Smooth muscle cell (in vitro differentiated cells): ENCODE results near the gene PAM16. TPM values are rescaled to one million over a fixed set of nuclear protein-coding genes. Genes with fewer than 3 reads are reported as not detected.
A peak's percentile ranks its signal among the peaks of the same experiment; 100 is the strongest.

ENCODE experiments used
- DNase-seq: peaks from one replicate; lab custom pipeline; 2025; ENCODE audit not compliant: unreplicated experiment; lab: John Stamatoyannopoulos, UW
- H2AFZ ChIP-seq: fragments of 200-600 bp; sonication (generic); 2 replicates; pipeline ENCODE4 v1.6.0; 2016; ENCODE audit warnings: antibody characterized with exemption, low read depth, mild to moderate bottlenecking
- H3F3A ChIP-seq: fragments of 200-600 bp; sonication (generic); 2 replicates; pipeline ENCODE4 v1.6.0; 2017; ENCODE audit warnings: antibody characterized with exemption, low read depth
- H3K27ac ChIP-seq: fragments of 200-600 bp; sonication (generic); 2 replicates; pipeline ENCODE4 v1.5.1; 2016; ENCODE audit warnings: low read depth, mild to moderate bottlenecking
- H3K27me3 ChIP-seq: fragments of 200-600 bp; sonication (generic); 2 replicates; pipeline ENCODE4 v1.6.1; 2016; ENCODE audit warnings: low read depth, mild to moderate bottlenecking
- H3K36me3 ChIP-seq: fragments of 200-600 bp; sonication (generic); 2 replicates; pipeline ENCODE4 v1.5.1; 2016; ENCODE audit warnings: low read depth
- H3K4me1 ChIP-seq: fragments of 200-600 bp; sonication (generic); 2 replicates; pipeline ENCODE4 v1.5.1; 2016; ENCODE audit warnings: low read depth
- H3K4me2 ChIP-seq: fragments of 200-600 bp; sonication (generic); 2 replicates; pipeline ENCODE4 v1.6.0; 2016; ENCODE audit warnings: mild to moderate bottlenecking
- H3K4me3 ChIP-seq: fragments of 200-600 bp; sonication (generic); 2 replicates; pipeline ENCODE4 v1.5.1; 2016; ENCODE audit warnings: mild to moderate bottlenecking
- H3K79me2 ChIP-seq: fragments of 200-600 bp; sonication (generic); 2 replicates; pipeline ENCODE4 v1.6.0; 2016; ENCODE audit warnings: low read depth, mild to moderate bottlenecking
- H3K9ac ChIP-seq: fragments of 200-600 bp; sonication (generic); 2 replicates; pipeline ENCODE4 v1.6.0; 2016; ENCODE audit warnings: low read depth
- H3K9me3 ChIP-seq: fragments of 200-600 bp; sonication (generic); replicated peaks from 2 replicates; pipeline ENCODE4 v1.5.1; 2016; ENCODE audit warnings: low read depth
- H4K20me1 ChIP-seq: fragments of 200-600 bp; sonication (generic); 2 replicates; pipeline ENCODE4 v1.6.0; 2016; ENCODE audit warnings: low read depth
- WGBS: methylation state at CpG from one replicate; pipeline ENCODE4 v1.1.7; 2016; ENCODE audit warnings: low lambda C conversion rate; 5-methylcytosine and 5-hydroxymethylcytosine counted together
- polyA plus RNA-seq: library from polyadenylated mRNA; unstranded; fragments of >200 nt; fragmentation: Nextera tagmentation; extraction: Ambion mirVana; gene quantifications from 2 replicates; pipeline ENCODE4 v1.2.1, GENCODE V29; 2016
- total RNA-seq: library from RNA; depleted of rRNA; stranded (reverse); fragments of >200 nt; gene quantifications from 2 replicates; pipeline ENCODE4 v1.2.3, GENCODE V29; 2014
- TF ChIP-seq, protein P1 (sequence below): fragments of 200-600 bp; sonication (generic); IDR thresholded peaks from 2 replicates; pipeline ENCODE4 v1.5.1; 2017; ENCODE audit warnings: borderline replicate concordance, mild to moderate bottlenecking, antibody characterized with exemption; ENCODE audit not compliant: insufficient read depth, poor library complexity, severe bottlenecking

Gene PAM16
- total and polyA plus RNA-seq, 2 experiments from 2014 or later, result 29.6 to 47.7 TPM

- Histone ChIP-seq H3K9ac (no peak overlapping the region), H3K4me3 (no peak overlapping the region), H3K27ac (no peak overlapping the region), H3K9me3 (no peaks in the 10 kb centered on the region), H3K4me1 (peaks cover 34% of the 10 kb centered on the region), H4K20me1 (peaks cover 27% of the 10 kb centered on the region), H3K79me2 (no peaks in the 10 kb centered on the region), H3F3A (peaks cover 15% of the 10 kb centered on the region), H2AFZ (no peak overlapping the region), H3K4me2 (peak overlapping the region; percentile 23), H3K36me3 (no peaks in the 10 kb centered on the region), H3K27me3 (no peaks in the 10 kb centered on the region)
- 90% methylated on average over 20 of the region's 20 CpGs for WGBS
- DNase-seq, result no peak
- TF ChIP-seq, protein P1, sequence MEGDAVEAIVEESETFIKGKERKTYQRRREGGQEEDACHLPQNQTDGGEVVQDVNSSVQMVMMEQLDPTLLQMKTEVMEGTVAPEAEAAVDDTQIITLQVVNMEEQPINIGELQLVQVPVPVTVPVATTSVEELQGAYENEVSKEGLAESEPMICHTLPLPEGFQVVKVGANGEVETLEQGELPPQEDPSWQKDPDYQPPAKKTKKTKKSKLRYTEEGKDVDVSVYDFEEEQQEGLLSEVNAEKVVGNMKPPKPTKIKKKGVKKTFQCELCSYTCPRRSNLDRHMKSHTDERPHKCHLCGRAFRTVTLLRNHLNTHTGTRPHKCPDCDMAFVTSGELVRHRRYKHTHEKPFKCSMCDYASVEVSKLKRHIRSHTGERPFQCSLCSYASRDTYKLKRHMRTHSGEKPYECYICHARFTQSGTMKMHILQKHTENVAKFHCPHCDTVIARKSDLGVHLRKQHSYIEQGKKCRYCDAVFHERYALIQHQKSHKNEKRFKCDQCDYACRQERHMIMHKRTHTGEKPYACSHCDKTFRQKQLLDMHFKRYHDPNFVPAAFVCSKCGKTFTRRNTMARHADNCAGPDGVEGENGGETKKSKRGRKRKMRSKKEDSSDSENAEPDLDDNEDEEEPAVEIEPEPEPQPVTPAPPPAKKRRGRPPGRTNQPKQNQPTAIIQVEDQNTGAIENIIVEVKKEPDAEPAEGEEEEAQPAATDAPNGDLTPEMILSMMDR, result no peak
Observed at GRCh38 chr16:4387781-4388180, 36.7 kb upstream of the PAM16 start.

DNA sequence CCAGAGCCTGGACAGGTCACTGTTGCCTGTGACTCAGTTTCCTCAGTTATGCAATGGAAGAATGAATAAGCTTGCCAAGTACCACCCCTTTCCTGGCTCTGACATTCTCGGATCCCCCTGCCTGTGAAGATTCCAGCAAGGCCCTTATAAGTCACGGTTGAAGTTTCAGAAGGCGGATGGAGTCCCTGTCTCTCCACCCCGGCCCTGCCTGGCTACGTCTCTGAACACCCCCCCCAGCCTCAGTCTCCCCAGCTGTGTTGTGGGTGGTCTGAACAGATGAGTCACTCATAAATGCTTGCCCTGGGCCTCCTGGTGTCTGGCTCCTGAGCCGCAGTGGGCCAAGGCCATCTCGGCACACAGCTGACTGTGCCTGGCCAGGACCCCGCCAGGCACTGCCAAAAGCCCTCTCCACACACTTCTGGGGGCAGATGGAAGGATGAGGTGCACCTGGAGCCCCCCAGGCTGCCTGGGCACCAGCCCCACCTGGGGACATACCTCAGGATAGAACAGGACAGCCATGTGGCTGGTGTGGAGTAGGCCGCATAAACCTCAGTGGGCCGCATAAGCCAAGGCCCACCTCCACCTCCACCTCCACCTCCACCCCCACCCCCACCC is 35.9 kb upstream of the PAM16 start:
- Histone ChIP-seq H3K79me2 (no peaks in the 10 kb centered on the region), H3K9me3 (no peaks in the 10 kb centered on the region), H2AFZ (no peak overlapping the region), H3K4me1 (peaks cover 27% of the 10 kb centered on the region), H3K4me3 (no peak overlapping the region), H4K20me1 (peaks cover 34% of the 10 kb centered on the region), H3K36me3 (no peaks in the 10 kb centered on the region), H3K4me2 (peak overlapping the region; percentile 21), H3K9ac (no peak overlapping the region), H3K27me3 (no peaks in the 10 kb centered on the region), H3K27ac (peak overlapping the region; percentile 38), H3F3A (peaks cover 16% of the 10 kb centered on the region)
- no peak for DNase-seq
- WGBS, result 28% methylated on average over 8 of the region's 10 CpGs
- TF ChIP-seq, protein P1, result no peak

DNA sequence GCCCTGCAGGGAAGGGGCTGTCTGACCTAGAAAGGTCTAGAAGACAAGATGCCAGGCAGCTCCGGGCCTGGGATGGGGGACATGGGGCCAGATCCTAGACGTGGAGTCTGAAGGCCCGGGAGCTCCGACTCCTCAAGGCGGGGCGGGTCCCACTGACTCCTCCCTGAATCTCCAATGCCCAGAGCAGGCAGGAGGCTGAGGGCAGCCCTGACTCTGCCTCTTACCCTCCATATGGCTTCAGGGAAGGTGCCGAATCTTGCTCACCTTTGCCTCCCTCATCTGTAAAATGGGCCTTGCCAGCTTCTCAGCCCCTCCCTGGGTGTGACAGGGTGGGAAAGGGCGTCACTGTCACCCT is 35.3 kb upstream of the PAM16 start:
- DNase-seq, result no peak
- H4K20me1 ChIP-seq, result peaks cover 40% of the 10 kb centered on the region

More for the DNA sequence above, 35.3 kb upstream of the PAM16 start:
- Histone ChIP-seq H3K9ac (no peak overlapping the region), H3K9me3 (no peaks in the 10 kb centered on the region), H3F3A (peaks cover 16% of the 10 kb centered on the region), H3K27me3 (no peaks in the 10 kb centered on the region), H3K79me2 (no peaks in the 10 kb centered on the region), H3K4me3 (no peak overlapping the region), H2AFZ (no peak overlapping the region), H3K36me3 (no peaks in the 10 kb centered on the region), H3K27ac (peak overlapping the region; percentile 38), H3K4me2 (peak overlapping the region; percentile 34), H3K4me1 (peaks cover 21% of the 10 kb centered on the region)
- TF ChIP-seq, protein P1, result no peak
- 53% methylated on average over 8 of the region's 8 CpGs for WGBS
